ENCODE data around the gene NRG2. TPM values are rescaled to one million over a fixed set of nuclear protein-coding genes. Genes with fewer than 3 reads are reported as not detected.

The NRG2 gene
- total and polyA plus RNA-seq, 11 donors: 0.72 to 4.8 (median 3.4) TPM

GRCh38 chr5:140033037-140033760 lies 9.9 kb downstream of the NRG2 start:
- H3K27me3 ChIP-seq: no peaks in the 10 kb centered on the region
- WGBS, 4 donors: 77 to 82% (median 81%) methylated on average over 3 of the region's 3 CpGs
- ATAC-seq (no peak), DNase-seq (no peak)
- intact Hi-C loops (cut with DNase I): no loop called here
- no peak overlapping the region for H3K4me3 ChIP-seq
- TF ChIP-seq CTCF (IDR thresholded peaks at IDR 0.05) (no peak), POLR2A (IDR thresholded peaks at IDR 0.05) (no peak)
- peaks cover 0 to 26% (median 13%) of the 10 kb centered on the region in 12 donors for H3K4me1 ChIP-seq
- no peak overlapping the region for H3K27ac ChIP-seq
- peaks cover 0 to 9% (median 0%) of the 10 kb centered on the region in 12 donors for H3K9me3 ChIP-seq
- H3K36me3 ChIP-seq: no peaks in the 10 kb centered on the region

- WGBS, 4 donors: 94 to 99% (median 95%) methylated on average over 2 of the region's 2 CpGs
- no peak for TF ChIP-seq POLR2A (IDR thresholded peaks at IDR 0.05)
- no peak for TF ChIP-seq CTCF (IDR thresholded peaks at IDR 0.05)
- H3K4me3 ChIP-seq: no peak overlapping the region
- ATAC-seq: no peak
- no peaks in the 10 kb centered on the region for H3K27me3 ChIP-seq
- H3K4me1 ChIP-seq: peaks cover 0 to 21% (median 10%) of the 10 kb centered on the region in 12 donors
- no peak overlapping the region for H3K27ac ChIP-seq
- intact Hi-C loops (cut with DNase I): no loop called here
- no peak for DNase-seq
- H3K36me3 ChIP-seq: no peaks in the 10 kb centered on the region
- H3K9me3 ChIP-seq: peaks cover 0 to 9% (median 0%) of the 10 kb centered on the region in 12 donors
Observed at GRCh38 chr5:140032296-140032695, 10.8 kb downstream of the NRG2 start.

GRCh38 chr5:140027807-140028206 lies 15.3 kb downstream of the NRG2 start:
- no peaks in the 10 kb centered on the region for H3K36me3 ChIP-seq
- no peaks in the 10 kb centered on the region for H3K27me3 ChIP-seq
- H3K4me3 ChIP-seq: no peak overlapping the region
- no peaks in the 10 kb centered on the region for H3K9me3 ChIP-seq
- no peak overlapping the region for H3K27ac ChIP-seq
- intact Hi-C loops (cut with DNase I): no loop called here
- TF ChIP-seq CTCF (IDR thresholded peaks at IDR 0.05): no peak
- TF ChIP-seq POLR2A (IDR thresholded peaks at IDR 0.05): no peak
- 90 to 96% (median 93%) methylated on average over 2 of the region's 2 CpGs for WGBS, 4 donors
- H3K4me1 ChIP-seq: peaks cover 0 to 20% (median 0%) of the 10 kb centered on the region in 12 donors
- ATAC-seq: no peak
- no peak for DNase-seq

GRCh38 chr5:140025736-140026135 lies 17.4 kb downstream of the NRG2 start:
- ATAC-seq (no peak), DNase-seq (no peak)
- Histone ChIP-seq H3K27me3 (no peaks in the 10 kb centered on the region), H3K27ac (no peak overlapping the region), H3K36me3 (no peaks in the 10 kb centered on the region), H3K4me3 (no peak overlapping the region), H3K4me1 (peaks cover 0 to 30% (median 8%) of the 10 kb centered on the region in 12 donors), H3K9me3 (no peaks in the 10 kb centered on the region)
- intact Hi-C loops (cut with DNase I): no loop called here
- 75 to 86% (median 82%) methylated on average over 3 of the region's 3 CpGs for WGBS, 4 donors
- TF ChIP-seq CTCF (IDR thresholded peaks at IDR 0.05) (no peak), POLR2A (IDR thresholded peaks at IDR 0.05) (no peak)
